ENCODE results near the gene ADTRP.

DNA sequence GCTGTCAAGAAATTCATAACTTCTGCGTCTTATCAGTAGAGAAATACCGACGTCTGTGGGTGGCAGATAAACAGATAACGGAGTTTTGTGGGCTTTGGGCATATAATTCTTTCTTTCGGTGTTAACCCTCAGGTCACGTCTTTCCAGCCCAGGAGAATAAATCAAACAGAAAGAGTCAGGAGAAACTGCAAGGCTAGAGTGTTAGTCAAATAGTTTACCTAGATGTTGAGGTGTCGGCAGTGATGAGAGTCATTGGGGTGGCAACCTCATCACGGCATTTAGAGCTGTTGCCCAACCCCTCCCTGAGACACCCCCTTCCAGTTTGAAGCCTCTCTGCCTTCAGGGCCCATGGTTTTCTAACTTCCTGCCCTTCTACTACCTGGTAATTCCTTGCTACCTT, 49.5 kb downstream of the ADTRP start:
- TF ChIP-seq, protein P1, sequence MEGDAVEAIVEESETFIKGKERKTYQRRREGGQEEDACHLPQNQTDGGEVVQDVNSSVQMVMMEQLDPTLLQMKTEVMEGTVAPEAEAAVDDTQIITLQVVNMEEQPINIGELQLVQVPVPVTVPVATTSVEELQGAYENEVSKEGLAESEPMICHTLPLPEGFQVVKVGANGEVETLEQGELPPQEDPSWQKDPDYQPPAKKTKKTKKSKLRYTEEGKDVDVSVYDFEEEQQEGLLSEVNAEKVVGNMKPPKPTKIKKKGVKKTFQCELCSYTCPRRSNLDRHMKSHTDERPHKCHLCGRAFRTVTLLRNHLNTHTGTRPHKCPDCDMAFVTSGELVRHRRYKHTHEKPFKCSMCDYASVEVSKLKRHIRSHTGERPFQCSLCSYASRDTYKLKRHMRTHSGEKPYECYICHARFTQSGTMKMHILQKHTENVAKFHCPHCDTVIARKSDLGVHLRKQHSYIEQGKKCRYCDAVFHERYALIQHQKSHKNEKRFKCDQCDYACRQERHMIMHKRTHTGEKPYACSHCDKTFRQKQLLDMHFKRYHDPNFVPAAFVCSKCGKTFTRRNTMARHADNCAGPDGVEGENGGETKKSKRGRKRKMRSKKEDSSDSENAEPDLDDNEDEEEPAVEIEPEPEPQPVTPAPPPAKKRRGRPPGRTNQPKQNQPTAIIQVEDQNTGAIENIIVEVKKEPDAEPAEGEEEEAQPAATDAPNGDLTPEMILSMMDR (IDR thresholded peaks at IDR 0.05) = no peak
- TF ChIP-seq POLR2A (IDR thresholded peaks at IDR 0.05) (no peak), EP300 (IDR thresholded peaks at IDR 0.05) (no peak)
